ENCODE results near the gene HHAT. TPM values are rescaled to one million over a fixed set of nuclear protein-coding genes. Genes with fewer than 3 reads are reported as not detected.

HHAT gene
- polyA plus RNA-seq, 2 donors, result 1.6 to 1.8 TPM

DNA sequence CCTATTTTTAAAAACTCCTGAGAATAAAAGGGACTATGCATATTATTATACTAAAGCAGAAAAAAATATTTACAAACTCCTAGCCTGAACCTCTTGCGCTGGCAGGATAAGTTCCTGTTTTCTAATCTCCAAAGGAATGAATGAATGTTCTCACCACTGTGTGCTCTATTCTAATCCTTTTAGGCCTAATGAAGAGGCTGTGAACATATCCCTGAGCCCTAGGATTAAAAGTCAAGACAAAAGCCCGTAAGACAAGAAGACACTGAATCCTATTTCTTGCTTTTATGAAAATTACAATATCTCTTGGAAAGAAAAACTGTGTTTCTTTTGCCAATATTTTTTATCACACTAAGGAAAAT is 317.5 kb downstream of the HHAT start:
- Histone ChIP-seq H3K27ac (ENCODE audit: low read depth in 2 of 2, low read length in 1 of 2) (no peak overlapping the region), H3K27me3 (ENCODE audit: control insufficient read depth in 1 of 2, insufficient read depth in 2 of 2, low read length in 2 of 2) (no peaks in the 10 kb centered on the region), H3K9me3 (ENCODE audit: control insufficient read depth in 2 of 2, insufficient read depth in 1 of 2, low read depth in 1 of 2, low read length in 1 of 2) (no peaks in the 10 kb centered on the region), H3K4me1 (ENCODE audit: control insufficient read depth in 2 of 2, insufficient read depth in 2 of 2, low read length in 1 of 2) (no peaks in the 10 kb centered on the region), H3K4me3 (ENCODE audit: low read depth in 1 of 2, low read length in 2 of 2) (no peak overlapping the region), H3K36me3 (ENCODE audit: control insufficient read depth in 2 of 2, insufficient read depth in 2 of 2, low read length in 1 of 2) (no peaks in the 10 kb centered on the region)
- WGBS, 2 donors, result 72 to 76% methylated on average over 2 of the region's 2 CpGs

GRCh38 chr1:210647406-210648333 is 319.0 kb downstream of the HHAT start:
- Histone ChIP-seq H3K27me3 (ENCODE audit: control insufficient read depth in 1 of 2, insufficient read depth in 2 of 2, low read length in 2 of 2) (no peaks in the 10 kb centered on the region), H3K4me1 (ENCODE audit: control insufficient read depth in 2 of 2, insufficient read depth in 2 of 2, low read length in 1 of 2) (no peaks in the 10 kb centered on the region), H3K36me3 (ENCODE audit: control insufficient read depth in 2 of 2, insufficient read depth in 2 of 2, low read length in 1 of 2) (no peaks in the 10 kb centered on the region), H3K27ac (ENCODE audit: low read depth in 2 of 2, low read length in 1 of 2) (no peak overlapping the region), H3K4me3 (ENCODE audit: low read depth in 1 of 2, low read length in 2 of 2) (no peak overlapping the region), H3K9me3 (ENCODE audit: control insufficient read depth in 2 of 2, insufficient read depth in 1 of 2, low read depth in 1 of 2, low read length in 1 of 2) (no peaks in the 10 kb centered on the region)
- 78 to 79% methylated on average over 6 of the region's 6 CpGs for WGBS, 2 donors

GRCh38 chr1:210648588-210649269 is 320.0 kb downstream of the HHAT start:
- Histone ChIP-seq H3K27ac (ENCODE audit: low read depth in 2 of 2, low read length in 1 of 2) (no peak overlapping the region), H3K36me3 (ENCODE audit: control insufficient read depth in 2 of 2, insufficient read depth in 2 of 2, low read length in 1 of 2) (no peaks in the 10 kb centered on the region), H3K4me3 (ENCODE audit: low read depth in 1 of 2, low read length in 2 of 2) (no peak overlapping the region), H3K9me3 (ENCODE audit: control insufficient read depth in 2 of 2, insufficient read depth in 1 of 2, low read depth in 1 of 2, low read length in 1 of 2) (no peaks in the 10 kb centered on the region), H3K4me1 (ENCODE audit: control insufficient read depth in 2 of 2, insufficient read depth in 2 of 2, low read length in 1 of 2) (no peaks in the 10 kb centered on the region), H3K27me3 (ENCODE audit: control insufficient read depth in 1 of 2, insufficient read depth in 2 of 2, low read length in 2 of 2) (no peaks in the 10 kb centered on the region)
- WGBS, 2 donors, result 86 to 91% methylated on average over 2 of the region's 2 CpGs

GRCh38 chr1:210650403-210650802 is 321.7 kb downstream of the HHAT start:
- Histone ChIP-seq H3K27ac (ENCODE audit: low read depth in 2 of 2, low read length in 1 of 2) (no peak overlapping the region), H3K36me3 (ENCODE audit: control insufficient read depth in 2 of 2, insufficient read depth in 2 of 2, low read length in 1 of 2) (no peaks in the 10 kb centered on the region), H3K9me3 (ENCODE audit: control insufficient read depth in 2 of 2, insufficient read depth in 1 of 2, low read depth in 1 of 2, low read length in 1 of 2) (no peaks in the 10 kb centered on the region), H3K4me1 (ENCODE audit: control insufficient read depth in 2 of 2, insufficient read depth in 2 of 2, low read length in 1 of 2) (no peaks in the 10 kb centered on the region), H3K4me3 (ENCODE audit: low read depth in 1 of 2, low read length in 2 of 2) (no peak overlapping the region), H3K27me3 (ENCODE audit: control insufficient read depth in 1 of 2, insufficient read depth in 2 of 2, low read length in 2 of 2) (no peaks in the 10 kb centered on the region)
- WGBS, 2 donors, result 47 to 66% methylated on average over 2 of the region's 2 CpGs

DNA sequence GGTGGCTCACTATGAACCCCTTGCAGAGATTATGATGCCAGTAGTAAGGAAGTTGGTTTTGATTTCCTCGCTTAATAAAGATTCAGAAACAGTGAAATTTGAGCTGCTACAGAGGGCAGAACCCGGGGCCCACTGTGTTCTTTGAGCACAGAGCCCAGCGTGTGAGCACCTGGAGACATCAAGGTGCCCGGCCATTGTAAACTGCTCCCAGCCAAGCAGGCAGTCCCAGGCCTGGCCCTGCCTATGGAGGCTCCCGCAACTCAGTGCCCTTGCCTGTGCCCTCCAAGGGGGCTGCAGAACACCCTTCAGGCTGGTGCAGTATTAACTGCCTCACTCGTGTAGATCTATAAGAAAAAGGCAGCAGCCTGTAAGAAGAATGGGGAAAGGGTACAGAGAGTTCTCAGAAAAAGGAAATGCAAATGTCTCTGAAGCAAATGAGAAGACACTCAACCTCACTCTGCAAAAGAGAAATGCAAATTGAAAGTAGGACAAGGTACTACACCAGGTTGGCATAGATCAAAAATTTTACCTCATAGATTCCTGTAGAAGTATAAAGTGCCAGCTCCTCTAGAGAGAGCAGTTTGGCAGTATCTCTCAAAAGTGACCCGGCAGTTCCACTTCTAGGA is 323.7 kb downstream of the HHAT start:
- no peaks in the 10 kb centered on the region for H3K36me3 ChIP-seq (ENCODE audit: control insufficient read depth in 2 of 2, insufficient read depth in 2 of 2, low read length in 1 of 2)
- no peaks in the 10 kb centered on the region for H3K4me1 ChIP-seq (ENCODE audit: control insufficient read depth in 2 of 2, insufficient read depth in 2 of 2, low read length in 1 of 2)
- H3K27ac ChIP-seq (ENCODE audit: low read depth in 2 of 2, low read length in 1 of 2), result no peak overlapping the region
- peaks cover 0 to 3% of the 10 kb centered on the region in 2 donors for H3K9me3 ChIP-seq (ENCODE audit: control insufficient read depth in 2 of 2, insufficient read depth in 1 of 2, low read depth in 1 of 2, low read length in 1 of 2)
- H3K27me3 ChIP-seq (ENCODE audit: control insufficient read depth in 1 of 2, insufficient read depth in 2 of 2, low read length in 2 of 2), result no peaks in the 10 kb centered on the region
- H3K4me3 ChIP-seq (ENCODE audit: low read depth in 1 of 2, low read length in 2 of 2), result no peak overlapping the region
- WGBS, 2 donors, result 87 to 93% methylated on average over 7 of the region's 7 CpGs

GRCh38 chr1:210653771-210654170 is 325.1 kb downstream of the HHAT start:
- WGBS, 2 donors, result 62 to 64% methylated on average over 6 of the region's 6 CpGs

DNA sequence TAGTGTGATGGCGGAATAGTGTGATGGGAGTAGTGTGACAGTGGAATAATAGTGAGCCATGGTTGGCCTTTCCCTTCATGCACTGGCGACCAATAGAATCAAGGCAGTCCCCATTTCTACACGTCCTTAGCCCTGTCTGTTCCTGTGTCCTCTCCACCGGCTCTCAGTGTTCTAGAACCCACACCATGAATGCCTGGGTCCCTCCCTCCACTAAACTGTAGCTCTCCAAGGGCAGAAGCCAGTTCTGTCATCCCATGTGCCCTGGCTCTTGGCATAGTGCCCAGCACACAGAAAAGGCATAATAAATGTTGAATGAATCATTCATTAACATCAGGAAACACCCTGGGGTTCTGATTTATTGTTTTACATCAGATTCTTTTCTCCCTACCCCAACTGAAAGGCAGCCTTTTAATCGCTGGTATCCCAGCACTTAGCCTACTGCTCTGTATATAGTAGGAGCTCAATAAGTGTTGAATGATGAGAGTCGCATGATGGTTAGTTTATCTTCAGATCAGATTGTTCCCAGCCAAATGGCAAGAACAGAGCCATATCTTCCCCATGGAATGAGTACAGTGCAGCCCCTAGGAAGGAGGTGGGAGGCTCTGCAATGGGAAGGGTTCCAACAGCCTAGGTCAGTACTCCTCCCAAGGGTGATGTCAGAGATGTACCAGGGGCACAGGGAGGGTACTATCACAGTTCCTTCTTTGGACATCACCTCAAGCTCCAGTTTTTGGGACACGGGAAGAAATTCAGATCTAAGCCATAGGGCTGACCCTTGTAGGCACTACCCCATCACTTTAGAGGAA is 325.7 kb downstream of the HHAT start:
- Histone ChIP-seq H3K4me1 (ENCODE audit: control insufficient read depth in 2 of 2, insufficient read depth in 2 of 2, low read length in 1 of 2) (no peaks in the 10 kb centered on the region), H3K4me3 (ENCODE audit: low read depth in 1 of 2, low read length in 2 of 2) (no peak overlapping the region), H3K27me3 (ENCODE audit: control insufficient read depth in 1 of 2, insufficient read depth in 2 of 2, low read length in 2 of 2) (no peaks in the 10 kb centered on the region), H3K27ac (ENCODE audit: low read depth in 2 of 2, low read length in 1 of 2) (no peak overlapping the region), H3K9me3 (ENCODE audit: control insufficient read depth in 2 of 2, insufficient read depth in 1 of 2, low read depth in 1 of 2, low read length in 1 of 2) (peaks cover 0 to 3% of the 10 kb centered on the region in 2 donors), H3K36me3 (ENCODE audit: control insufficient read depth in 2 of 2, insufficient read depth in 2 of 2, low read length in 1 of 2) (no peaks in the 10 kb centered on the region)
- WGBS, 2 donors, result 81 to 82% methylated on average over 7 of the region's 7 CpGs

More at GRCh38 chr1:210653771-210654170, 325.1 kb downstream of the HHAT start:
- Histone ChIP-seq H3K36me3 (ENCODE audit: control insufficient read depth in 2 of 2, insufficient read depth in 2 of 2, low read length in 1 of 2) (no peaks in the 10 kb centered on the region), H3K27me3 (ENCODE audit: control insufficient read depth in 1 of 2, insufficient read depth in 2 of 2, low read length in 2 of 2) (no peaks in the 10 kb centered on the region), H3K27ac (ENCODE audit: low read depth in 2 of 2, low read length in 1 of 2) (no peak overlapping the region), H3K4me1 (ENCODE audit: control insufficient read depth in 2 of 2, insufficient read depth in 2 of 2, low read length in 1 of 2) (no peaks in the 10 kb centered on the region), H3K4me3 (ENCODE audit: low read depth in 1 of 2, low read length in 2 of 2) (no peak overlapping the region), H3K9me3 (ENCODE audit: control insufficient read depth in 2 of 2, insufficient read depth in 1 of 2, low read depth in 1 of 2, low read length in 1 of 2) (peaks cover 0 to 3% of the 10 kb centered on the region in 2 donors)

- no peaks in the 10 kb centered on the region for H3K4me1 ChIP-seq (ENCODE audit: control insufficient read depth in 2 of 2, insufficient read depth in 2 of 2, low read length in 1 of 2)
- H3K36me3 ChIP-seq (ENCODE audit: control insufficient read depth in 2 of 2, insufficient read depth in 2 of 2, low read length in 1 of 2), result no peaks in the 10 kb centered on the region
- no peak overlapping the region for H3K4me3 ChIP-seq (ENCODE audit: low read depth in 1 of 2, low read length in 2 of 2)
- 77 to 83% methylated on average over 7 of the region's 7 CpGs for WGBS, 2 donors
- peaks cover 0 to 3% of the 10 kb centered on the region in 2 donors for H3K9me3 ChIP-seq (ENCODE audit: control insufficient read depth in 2 of 2, insufficient read depth in 1 of 2, low read depth in 1 of 2, low read length in 1 of 2)
- H3K27me3 ChIP-seq (ENCODE audit: control insufficient read depth in 1 of 2, insufficient read depth in 2 of 2, low read length in 2 of 2), result no peaks in the 10 kb centered on the region
- H3K27ac ChIP-seq (ENCODE audit: low read depth in 2 of 2, low read length in 1 of 2), result no peak overlapping the region
Observed at GRCh38 chr1:210655511-210655910, 326.8 kb downstream of the HHAT start.

- Histone ChIP-seq H3K9me3 (ENCODE audit: control insufficient read depth in 2 of 2, insufficient read depth in 1 of 2, low read depth in 1 of 2, low read length in 1 of 2) (peaks cover 0 to 3% of the 10 kb centered on the region in 2 donors), H3K4me1 (ENCODE audit: control insufficient read depth in 2 of 2, insufficient read depth in 2 of 2, low read length in 1 of 2) (no peaks in the 10 kb centered on the region), H3K36me3 (ENCODE audit: control insufficient read depth in 2 of 2, insufficient read depth in 2 of 2, low read length in 1 of 2) (no peaks in the 10 kb centered on the region), H3K27ac (ENCODE audit: low read depth in 2 of 2, low read length in 1 of 2) (no peak overlapping the region), H3K4me3 (ENCODE audit: low read depth in 1 of 2, low read length in 2 of 2) (no peak overlapping the region), H3K27me3 (ENCODE audit: control insufficient read depth in 1 of 2, insufficient read depth in 2 of 2, low read length in 2 of 2) (no peaks in the 10 kb centered on the region)
- WGBS, 2 donors, result 88 to 92% methylated on average over 6 of the region's 6 CpGs
Observed at GRCh38 chr1:210657806-210658205, 329.1 kb downstream of the HHAT start.
